ENCODE results near the gene SEPTIN8.

Gene SEPTIN8, protein sequence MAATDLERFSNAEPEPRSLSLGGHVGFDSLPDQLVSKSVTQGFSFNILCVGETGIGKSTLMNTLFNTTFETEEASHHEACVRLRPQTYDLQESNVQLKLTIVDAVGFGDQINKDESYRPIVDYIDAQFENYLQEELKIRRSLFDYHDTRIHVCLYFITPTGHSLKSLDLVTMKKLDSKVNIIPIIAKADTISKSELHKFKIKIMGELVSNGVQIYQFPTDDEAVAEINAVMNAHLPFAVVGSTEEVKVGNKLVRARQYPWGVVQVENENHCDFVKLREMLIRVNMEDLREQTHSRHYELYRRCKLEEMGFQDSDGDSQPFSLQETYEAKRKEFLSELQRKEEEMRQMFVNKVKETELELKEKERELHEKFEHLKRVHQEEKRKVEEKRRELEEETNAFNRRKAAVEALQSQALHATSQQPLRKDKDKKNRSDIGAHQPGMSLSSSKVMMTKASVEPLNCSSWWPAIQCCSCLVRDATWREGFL

GRCh38 chr5:132777209-132778069 is at the start of gene SEPTIN8:
SEPTIN8 (minus strand) TSS chr5:132777239; CDS start chr5:132777137, 102 bp downstream.
- DNase-seq: no peak

DNA sequence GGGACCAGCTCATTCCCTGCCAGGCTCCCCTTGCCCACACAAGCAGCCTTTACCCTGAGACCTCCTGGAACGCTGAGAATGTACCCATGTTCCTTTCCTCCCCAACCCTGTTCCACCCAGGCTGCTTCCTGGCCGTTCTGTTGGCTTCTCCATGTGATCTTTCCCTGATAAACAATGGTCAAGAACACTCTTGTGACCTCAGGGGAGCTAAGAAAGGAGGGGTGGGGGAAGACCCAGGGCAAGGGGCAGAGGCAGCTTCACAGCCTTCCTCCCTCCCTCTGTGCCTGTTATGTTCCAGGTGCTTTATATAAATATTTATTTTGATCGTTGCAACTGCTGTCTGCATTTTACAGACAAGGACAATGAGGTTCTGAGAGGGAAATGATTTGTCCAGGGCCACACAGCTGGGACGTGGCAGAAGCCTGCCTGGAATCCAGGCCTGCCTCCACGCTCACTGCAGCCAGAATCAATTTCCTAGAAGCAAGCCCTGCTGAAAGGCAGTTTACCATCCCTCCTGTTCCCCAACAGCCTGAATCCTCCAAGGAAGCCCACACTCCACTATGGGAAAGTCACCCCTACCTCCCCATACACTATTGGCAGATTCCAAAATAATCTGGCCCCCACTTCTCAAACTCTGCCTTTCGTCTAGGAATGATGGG is 49.5 kb upstream of the SEPTIN8 start:
- DNase-seq: no peak

DNA sequence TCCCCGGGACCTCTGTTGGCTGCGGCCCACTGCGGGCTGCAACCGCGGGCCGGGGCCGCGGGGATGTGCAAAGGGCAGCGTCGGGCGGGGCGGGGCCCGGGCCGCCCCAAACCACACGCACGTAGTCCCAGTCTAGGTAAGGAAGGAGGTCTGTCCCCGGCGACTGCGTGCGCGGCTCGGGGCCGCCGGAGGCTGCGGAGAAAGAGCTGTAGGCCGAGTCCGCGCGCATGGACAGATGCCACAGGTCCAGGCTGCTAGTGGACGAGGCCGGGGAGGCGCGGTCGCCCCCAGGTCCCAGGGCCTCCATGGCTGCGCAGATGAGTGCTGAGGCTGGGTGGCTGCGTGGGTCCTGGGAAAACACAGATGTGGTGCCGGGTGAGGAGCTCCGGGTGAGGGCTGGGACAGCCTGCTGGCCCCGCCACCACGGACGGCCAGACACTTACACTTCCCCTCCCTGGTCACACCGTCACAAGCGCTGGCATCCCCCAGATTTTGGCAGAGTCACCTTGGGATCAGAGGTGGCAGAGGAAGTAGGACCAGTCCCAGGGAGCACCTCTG is 48.9 kb upstream of the SEPTIN8 start:
- no peak for DNase-seq

- DNase-seq: no peak
These were observed 48.2 kb upstream of the SEPTIN8 start for GRCh38 chr5:132825033-132825833.

DNA sequence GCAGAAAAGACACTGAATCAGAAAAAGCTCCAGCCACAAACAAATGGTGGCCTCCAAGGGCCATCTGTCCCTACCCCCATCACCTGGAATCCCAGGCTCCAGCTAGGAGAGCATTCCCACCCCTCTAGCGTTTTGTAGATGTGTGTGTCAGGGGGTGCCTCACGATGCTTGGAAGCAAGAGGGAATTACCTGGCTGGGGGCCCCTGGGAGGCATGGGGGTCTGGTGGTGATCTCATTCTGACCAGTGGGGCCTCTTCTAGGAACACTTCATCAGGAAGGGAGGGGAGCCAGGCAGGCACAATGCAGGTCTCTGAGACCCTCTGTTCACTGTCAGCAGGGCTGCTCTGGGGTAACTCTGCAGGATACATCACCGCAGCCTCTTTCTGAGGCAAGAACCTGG is 47.4 kb upstream of the SEPTIN8 start:
- DNase-seq: no peak

DNA sequence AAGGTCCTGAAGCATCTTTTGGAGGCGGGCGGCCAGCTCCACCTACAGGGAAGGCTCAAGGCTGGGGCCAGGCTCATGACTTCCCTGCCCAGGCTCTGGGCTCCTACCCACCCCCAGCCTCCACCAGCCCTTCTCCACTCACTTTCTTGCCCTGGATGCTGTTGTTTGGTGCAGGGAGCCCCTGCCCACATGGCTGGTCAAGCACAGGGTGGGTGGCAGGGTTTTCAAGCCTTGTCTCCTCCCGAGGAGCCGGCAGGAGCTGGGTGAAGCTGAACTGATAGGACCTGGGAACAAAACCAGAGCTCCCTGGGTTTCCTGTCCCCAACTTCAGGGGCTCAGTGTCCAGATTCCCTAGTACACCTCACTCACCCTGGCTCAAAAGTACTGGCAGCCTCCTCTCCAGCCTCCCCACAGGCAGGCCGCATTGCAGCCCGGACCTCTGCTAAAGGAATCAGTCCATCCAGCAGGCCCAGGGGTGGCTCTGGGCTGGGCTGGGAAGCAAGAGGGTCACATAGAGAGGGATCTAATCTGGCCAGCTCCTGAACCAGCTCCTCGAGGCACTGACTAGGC is 46.5 kb upstream of the SEPTIN8 start:
- DNase-seq: no peak

DNA sequence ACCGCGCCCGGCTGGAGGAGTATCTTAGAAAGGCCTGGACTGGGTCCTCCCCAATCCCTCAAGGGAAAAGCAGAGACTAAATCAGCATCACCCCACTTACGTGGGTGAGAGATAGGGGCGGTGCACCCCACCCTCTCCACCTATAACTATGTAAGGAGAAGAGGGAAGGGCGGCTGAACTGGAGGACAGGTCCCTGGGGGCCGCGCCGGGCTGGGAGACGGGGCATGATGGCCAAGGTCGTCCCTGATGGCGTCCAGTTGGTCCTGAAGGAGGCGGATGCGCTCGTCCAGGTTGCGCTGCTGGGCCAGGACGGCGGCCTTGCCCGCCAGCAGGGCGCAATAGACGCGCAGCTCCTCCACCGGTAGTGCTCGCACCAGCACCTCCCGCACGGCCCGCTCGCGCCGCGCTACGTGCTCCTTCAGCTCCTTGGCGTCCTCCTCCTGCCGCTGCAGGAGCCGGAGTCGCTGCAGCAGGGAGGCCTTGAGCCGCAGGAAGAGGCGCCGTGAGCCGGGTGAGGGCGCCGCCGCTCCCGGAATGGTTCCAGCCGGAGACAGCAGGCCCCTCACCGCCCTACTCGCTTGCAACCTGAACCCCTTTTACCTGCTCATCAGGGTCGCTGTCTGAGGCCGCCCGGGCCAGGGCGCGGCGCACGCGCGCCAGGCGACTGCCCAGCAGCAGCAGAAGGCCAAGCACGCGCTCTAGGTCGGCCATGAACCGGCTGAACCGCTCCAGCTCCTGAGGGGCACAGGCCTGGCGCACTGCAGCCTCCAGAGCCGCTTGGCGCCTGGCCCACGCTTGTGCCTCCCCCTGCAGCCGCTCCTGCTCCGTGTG is 45.8 kb upstream of the SEPTIN8 start:
- no peak for DNase-seq

DNA sequence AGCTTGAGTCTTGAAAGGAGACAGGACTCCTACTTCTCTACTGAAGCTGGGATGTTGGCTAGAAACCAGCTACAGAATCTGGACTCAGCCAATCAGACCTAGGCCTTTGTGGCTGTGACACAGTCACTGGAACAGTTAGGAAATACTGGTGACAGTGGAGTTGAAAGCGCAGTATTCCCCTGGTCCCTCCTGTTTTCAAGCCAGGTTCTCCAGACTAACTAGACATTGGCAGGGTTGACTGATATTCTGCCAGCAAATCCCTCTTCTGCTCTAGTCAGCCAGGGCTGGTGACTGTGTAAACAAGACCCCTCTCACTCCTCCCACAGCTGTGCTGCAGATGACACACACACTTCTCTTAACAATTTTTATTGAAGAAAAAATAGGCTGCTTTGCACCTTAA is 44.8 kb upstream of the SEPTIN8 start:
- DNase-seq: no peak

DNA sequence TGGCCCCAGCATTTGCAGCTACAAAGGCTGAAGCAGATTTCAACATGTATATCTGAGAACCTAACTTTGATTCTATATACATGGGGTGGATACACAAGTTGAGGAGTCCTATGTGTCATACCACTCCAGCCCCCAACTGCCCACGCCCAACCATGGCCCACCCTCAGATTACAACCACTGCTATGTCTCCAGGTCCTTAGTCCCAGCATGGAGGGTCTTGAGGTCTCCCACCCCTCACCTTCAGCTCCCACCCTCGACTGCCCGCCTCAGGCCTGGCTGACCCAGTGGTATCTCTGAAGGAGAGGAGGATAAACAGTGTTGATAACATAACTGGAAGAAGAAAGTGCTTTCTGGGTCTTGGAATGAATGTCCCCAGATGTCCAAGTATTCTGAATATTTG is 44.3 kb upstream of the SEPTIN8 start:
- DNase-seq: no peak

GRCh38 chr5:132820162-132820754 is 43.2 kb upstream of the SEPTIN8 start:
- peak; percentile 34 for DNase-seq

GRCh38 chr5:132819468-132819867 is 42.4 kb upstream of the SEPTIN8 start:
- no peak for DNase-seq

DNA sequence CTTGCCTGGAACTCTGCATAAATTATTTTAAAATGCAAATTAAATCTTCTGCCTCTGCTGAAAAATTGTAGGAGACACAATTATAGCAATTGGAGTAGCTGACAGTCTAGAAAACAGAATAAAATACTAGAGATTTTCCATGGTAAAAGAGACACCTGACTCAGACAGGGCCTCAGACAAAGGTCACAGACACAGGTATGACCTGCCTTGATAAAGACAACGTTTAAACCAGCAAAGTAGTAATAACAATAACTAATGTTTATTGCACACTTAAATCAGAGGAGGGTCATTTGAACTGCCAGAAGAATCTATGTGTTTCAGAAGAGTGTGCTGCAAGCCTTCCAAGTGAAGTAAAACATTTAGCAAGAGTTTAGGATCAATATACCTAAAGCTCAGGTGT is 40.0 kb upstream of the SEPTIN8 start:
- no peak for DNase-seq

DNA sequence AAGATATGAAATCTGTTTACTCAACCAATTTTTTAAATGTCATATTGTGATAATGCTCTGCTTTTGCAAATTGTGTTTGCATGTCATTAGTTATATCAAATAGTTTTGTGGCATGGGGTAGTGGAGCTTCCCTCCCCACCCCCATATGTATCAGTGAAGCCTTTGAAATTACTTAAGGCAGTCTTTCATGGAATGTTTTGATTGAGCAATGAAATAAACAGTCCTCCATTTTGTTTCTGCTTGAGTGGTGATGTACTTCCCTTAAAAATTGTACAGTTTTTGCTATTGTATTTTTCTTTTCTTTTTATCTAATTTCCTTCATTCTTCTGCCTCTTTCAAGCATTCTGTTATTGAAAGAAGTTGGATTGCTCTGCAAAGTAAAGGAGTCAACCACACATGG is 39.5 kb upstream of the SEPTIN8 start:
- DNase-seq: no peak

DNA sequence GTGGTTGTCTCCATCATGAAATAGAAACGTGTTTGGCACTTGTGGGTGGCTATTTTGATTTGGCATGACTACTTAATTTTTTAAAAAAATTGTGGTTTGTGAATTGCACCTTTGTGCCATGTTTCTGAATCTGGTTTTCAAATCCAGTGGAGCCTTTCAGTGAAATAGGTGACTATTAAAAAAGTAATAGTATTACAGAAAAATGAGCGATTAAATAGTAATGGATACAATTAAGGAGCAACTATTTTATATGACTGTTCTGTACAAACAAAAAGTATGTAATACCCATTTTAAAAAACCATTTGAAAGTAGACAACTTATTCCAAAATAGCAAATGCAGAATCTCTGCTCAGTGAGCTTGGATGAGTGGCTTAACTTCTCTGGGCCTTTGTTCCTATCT is 39.0 kb upstream of the SEPTIN8 start:
- DNase-seq: no peak

DNA sequence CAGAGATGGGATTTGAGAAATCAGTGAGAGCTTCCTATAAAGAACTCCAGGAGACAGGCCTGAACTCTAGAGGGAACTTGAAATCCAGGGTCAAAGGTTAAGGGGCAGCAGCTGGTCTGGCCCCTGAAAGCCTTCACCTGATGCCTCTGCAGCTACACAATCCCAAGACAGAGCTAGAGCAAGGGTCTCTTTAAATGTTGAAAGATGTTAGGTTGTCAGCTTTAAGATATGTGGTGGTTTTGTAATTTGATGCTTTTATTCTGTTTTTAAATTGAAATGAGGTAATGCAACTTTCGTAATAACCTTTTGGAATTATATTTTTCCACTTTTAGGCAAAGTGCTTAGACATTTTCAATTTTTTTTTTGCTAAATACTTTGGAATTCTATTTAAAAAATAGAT is 38.4 kb upstream of the SEPTIN8 start:
- no peak for DNase-seq

DNA sequence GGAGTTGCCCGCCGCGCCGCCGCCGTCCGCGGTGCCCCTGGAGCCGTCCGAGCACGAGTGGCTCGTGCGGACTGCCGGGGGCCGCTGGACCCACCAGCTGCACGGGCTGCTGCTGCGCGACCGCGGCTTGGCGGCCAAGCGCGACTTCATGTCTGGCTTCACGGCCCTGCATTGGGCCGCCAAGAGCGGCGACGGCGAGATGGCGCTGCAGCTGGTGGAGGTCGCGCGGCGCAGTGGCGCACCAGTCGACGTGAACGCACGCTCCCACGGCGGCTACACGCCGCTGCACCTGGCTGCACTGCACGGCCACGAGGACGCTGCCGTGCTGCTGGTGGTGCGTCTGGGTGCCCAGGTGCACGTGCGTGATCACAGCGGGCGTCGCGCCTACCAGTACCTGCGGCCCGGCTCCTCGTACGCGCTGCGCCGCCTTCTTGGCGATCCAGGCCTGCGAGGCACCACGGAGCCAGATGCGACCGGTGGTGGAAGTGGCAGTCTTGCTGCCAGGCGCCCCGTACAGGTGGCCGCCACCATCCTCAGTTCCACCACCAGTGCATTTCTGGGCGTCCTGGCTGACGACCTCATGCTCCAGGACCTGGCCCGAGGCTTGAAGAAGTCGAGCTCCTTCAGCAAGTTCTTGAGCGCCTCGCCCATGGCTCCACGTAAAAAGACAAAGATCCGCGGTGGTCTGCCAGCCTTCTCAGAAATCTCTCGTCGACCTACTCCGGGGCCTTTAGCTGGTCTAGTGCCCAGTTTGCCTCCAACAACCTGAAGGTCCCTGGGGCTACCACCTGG is 37.7 kb upstream of the SEPTIN8 start:
- DNase-seq: no peak

DNA sequence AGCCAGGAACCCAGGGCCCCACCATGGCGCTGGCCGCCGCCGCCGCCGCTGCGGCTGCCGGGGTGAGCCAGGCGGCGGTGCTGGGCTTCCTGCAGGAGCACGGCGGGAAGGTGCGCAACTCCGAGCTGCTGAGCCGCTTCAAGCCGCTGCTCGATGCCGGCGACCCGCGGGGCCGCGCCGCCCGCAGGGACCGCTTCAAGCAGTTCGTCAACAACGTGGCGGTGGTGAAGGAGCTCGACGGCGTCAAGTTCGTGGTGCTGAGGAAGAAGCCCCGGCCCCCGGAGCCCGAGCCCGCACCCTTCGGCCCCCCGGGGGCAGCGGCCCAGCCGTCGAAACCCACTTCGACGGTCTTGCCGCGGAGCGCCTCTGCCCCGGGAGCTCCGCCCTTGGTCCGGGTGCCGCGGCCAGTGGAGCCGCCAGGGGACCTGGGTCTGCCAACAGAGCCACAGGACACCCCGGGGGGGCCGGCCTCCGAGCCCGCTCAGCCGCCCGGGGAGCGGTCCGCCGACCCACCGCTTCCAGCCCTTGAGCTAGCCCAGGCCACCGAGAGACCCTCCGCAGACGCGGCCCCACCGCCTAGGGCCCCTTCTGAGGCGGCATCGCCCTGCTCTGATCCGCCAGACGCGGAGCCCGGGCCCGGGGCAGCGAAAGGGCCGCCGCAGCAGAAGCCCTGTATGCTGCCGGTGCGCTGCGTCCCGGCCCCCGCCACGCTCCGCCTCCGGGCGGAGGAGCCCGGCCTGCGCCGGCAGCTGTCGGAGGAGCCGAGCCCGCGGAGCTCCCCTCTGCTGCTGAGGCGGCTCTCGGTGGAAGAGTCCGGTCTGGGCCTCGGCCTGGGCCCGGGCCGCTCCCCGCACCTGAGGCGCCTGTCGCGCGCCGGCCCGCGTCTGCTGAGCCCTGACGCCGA is 36.8 kb upstream of the SEPTIN8 start:
- DNase-seq: no peak

- DNase-seq: peak; percentile 36
These were observed 36.0 kb upstream of the SEPTIN8 start, which contains the start of gene SOWAHA for GRCh38 chr5:132812781-132813598. SOWAHA (plus strand) TSS chr5:132813302; CDS start chr5:132813622, 320 bp downstream.

All from NCI-H1105 (cell line).